Peyer's patch (tissue), 4 donors: ENCODE results near the gene ARHGAP20. TPM values are rescaled to one million over a fixed set of nuclear protein-coding genes. Genes with fewer than 3 reads are reported as not detected.

Source experiments
- DNase-seq, 3 donors: peaks; one replicate each; pipeline ENCODE4 v3.0.0-alpha.2; 2017 to 2019
- H3K27ac ChIP-seq, 4 donors: fragments of 200-600 bp; sonication (generic); one replicate each; pipeline ENCODE4 v1.5.1; 2016 to 2019
- H3K27me3 ChIP-seq, 2 donors: fragments of 200-600 bp; sonication (generic); one replicate each; pipeline ENCODE4 v1.5.1; 2019
- H3K36me3 ChIP-seq, 3 donors: fragments of 200-600 bp; sonication (generic); one replicate each; pipeline ENCODE4 v1.5.1; 2016 to 2019
- H3K4me1 ChIP-seq, 4 donors: fragments of 200-600 bp; sonication (generic); one replicate each; pipeline ENCODE4 v1.5.1; 2016 to 2019
- H3K4me3 ChIP-seq, 4 donors: fragments of 200-600 bp; sonication (generic); 1 replicate in 3 of 4; 2 replicates in 1 of 4; pipeline ENCODE4 v1.5.1; 2016 to 2019; ENCODE audit warnings: mild to moderate bottlenecking in 1 of 4
- H3K9me3 ChIP-seq, 4 donors: fragments of 200-600 bp; sonication (generic); one replicate each; pipeline ENCODE4 v1.5.1; 2016 to 2019; ENCODE audit warnings: mild to moderate bottlenecking in 1 of 4
- POLR2A ChIP-seq, 2 donors: fragments of 450-650 bp; IDR thresholded peaks; one replicate each; pipeline ENCODE4 v1.5.1; 2017; ENCODE audit warnings: antibody characterized with exemption in 2 of 2, mild to moderate bottlenecking in 2 of 2, moderate library complexity in 2 of 2
- total RNA-seq, 4 donors: library from RNA; depleted of rRNA; stranded (reverse); fragments of >200 nt; gene quantifications; one replicate each; pipeline ENCODE4 v1.1.0, GENCODE V29; 2016
- TF ChIP-seq, protein P1 (sequence below), 6 experiments: fragments of 450-650 bp in 4 of 6; fragments of 200-600 bp in 2 of 6; sonication (generic) in 1 of 6; IDR thresholded peaks; one replicate each; pipeline ENCODE4 v1.5.1; 2017 to 2019; ENCODE audit warnings: antibody characterized with exemption in 6 of 6, mild to moderate bottlenecking in 3 of 6, moderate library complexity in 1 of 6

ARHGAP20 gene
- total RNA-seq, 4 donors from 2014 or later: 1.8 to 9.9 (median 2.3) TPM

DNA sequence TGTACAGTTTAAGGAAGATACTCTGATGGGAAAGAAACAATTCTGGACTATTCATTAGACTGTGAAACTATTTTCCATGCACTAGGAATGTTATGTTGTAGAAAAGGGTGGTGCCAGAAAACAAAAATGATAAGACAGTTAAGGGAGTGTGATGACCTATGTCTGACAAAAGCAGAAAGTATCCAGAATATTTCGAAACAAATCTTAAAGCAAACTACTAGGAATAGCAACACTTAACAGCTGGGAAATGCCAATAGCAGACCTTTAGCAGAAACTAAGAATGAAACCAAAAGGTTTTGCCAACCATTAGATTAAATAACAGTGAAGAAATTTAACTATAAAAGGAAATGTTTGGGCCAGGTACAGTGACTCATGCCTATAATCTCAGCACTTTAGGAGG, 3.3 kb upstream of the ARHGAP20 start:
- Histone ChIP-seq H3K36me3 (no peaks in the 10 kb centered on the region), H3K9me3 (no peaks in the 10 kb centered on the region), H3K27ac (no peak overlapping the region), H3K4me1 (peaks cover 0 to 17% (median 0%) of the 10 kb centered on the region in 4 donors), H3K4me3 (no peak overlapping the region), H3K27me3 (peaks cover 0 to 9% of the 10 kb centered on the region in 2 donors)
- no peak for DNase-seq
- no peak for TF ChIP-seq POLR2A (IDR thresholded peaks at IDR 0.05)
- TF ChIP-seq, protein P1, sequence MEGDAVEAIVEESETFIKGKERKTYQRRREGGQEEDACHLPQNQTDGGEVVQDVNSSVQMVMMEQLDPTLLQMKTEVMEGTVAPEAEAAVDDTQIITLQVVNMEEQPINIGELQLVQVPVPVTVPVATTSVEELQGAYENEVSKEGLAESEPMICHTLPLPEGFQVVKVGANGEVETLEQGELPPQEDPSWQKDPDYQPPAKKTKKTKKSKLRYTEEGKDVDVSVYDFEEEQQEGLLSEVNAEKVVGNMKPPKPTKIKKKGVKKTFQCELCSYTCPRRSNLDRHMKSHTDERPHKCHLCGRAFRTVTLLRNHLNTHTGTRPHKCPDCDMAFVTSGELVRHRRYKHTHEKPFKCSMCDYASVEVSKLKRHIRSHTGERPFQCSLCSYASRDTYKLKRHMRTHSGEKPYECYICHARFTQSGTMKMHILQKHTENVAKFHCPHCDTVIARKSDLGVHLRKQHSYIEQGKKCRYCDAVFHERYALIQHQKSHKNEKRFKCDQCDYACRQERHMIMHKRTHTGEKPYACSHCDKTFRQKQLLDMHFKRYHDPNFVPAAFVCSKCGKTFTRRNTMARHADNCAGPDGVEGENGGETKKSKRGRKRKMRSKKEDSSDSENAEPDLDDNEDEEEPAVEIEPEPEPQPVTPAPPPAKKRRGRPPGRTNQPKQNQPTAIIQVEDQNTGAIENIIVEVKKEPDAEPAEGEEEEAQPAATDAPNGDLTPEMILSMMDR (IDR thresholded peaks at IDR 0.05): no peak

DNA sequence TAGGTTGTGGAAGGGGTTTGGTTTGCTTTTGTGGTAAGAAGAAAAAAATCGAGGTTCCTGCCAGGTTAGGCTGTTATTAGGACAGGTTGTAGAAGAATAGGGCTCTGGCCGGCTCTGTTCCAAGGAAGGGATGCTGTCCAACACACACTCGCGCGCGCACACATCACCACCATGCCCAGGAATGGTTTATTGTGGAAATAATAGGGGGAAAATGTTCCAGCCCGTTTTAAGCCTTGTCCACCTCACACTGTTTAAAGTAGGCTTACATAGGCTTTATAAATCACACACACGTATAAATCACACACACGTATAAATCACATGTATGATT, 1.2 kb upstream of the ARHGAP20 start:
- H3K4me3 ChIP-seq: peak overlapping the region in 3 of 4 donors; percentile 60 to 75 (median 60)
- DNase-seq: no peak
- H3K36me3 ChIP-seq: no peaks in the 10 kb centered on the region
- H3K4me1 ChIP-seq: peaks cover 0 to 17% (median 0%) of the 10 kb centered on the region in 4 donors
- H3K27ac ChIP-seq: peak overlapping the region in 3 of 4 donors; percentile 69 to 87 (median 78)
- no peaks in the 10 kb centered on the region for H3K9me3 ChIP-seq
- no peak for TF ChIP-seq POLR2A (IDR thresholded peaks at IDR 0.05)
- TF ChIP-seq, protein P1 (IDR thresholded peaks at IDR 0.05): no peak
- H3K27me3 ChIP-seq: peaks cover 0 to 9% of the 10 kb centered on the region in 2 donors

DNA sequence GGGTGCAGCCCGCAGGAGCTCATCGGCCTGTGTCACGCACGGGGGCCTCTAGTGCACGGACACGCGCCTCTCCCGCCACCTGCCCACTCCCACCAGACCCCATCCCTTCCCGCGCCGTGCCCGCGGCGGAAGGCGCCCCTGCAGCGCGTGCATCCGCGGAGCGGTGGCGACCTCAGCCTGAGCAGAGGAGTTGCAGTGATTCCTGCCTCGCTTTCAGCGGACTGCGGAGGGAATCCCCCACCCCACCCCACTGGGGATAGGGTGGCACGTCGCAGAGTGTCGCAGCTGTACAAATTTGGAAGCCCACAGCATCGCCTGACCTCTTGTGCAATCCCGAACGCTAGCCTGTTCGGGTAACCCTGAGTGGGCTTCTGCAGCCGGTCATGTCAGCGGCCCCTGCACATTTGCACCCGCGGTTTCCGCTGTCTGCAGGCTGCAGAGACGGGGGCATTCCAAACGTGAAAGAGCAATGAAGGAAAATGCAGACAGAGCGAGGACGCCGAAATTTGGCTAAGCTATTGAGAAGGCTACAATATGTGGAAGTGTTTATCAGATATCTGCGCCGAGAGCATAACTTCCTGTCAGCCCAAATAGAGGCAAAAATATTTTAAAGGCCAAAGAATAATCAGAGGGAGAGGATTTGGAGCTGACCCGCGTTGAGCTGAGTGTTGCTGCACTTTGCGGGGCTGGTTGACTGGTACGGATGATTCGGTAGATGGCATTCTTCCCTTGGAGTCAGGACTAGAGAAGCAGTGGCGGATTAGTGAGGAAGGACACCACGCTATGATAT, 617 bp upstream of the ARHGAP20 start:
- Histone ChIP-seq H3K36me3 (no peaks in the 10 kb centered on the region), H3K27ac (peak overlapping the region; percentile 13 to 87 (median 74)), H3K4me1 (peaks cover 0 to 17% (median 0%) of the 10 kb centered on the region in 4 donors), H3K9me3 (no peaks in the 10 kb centered on the region), H3K27me3 (peaks cover 0 to 9% of the 10 kb centered on the region in 2 donors), H3K4me3 (peak overlapping the region; percentile 60 to 75 (median 61))
- DNase-seq: peak in 2 of 3 donors; percentile 18 to 48
- TF ChIP-seq, protein P1 (IDR thresholded peaks at IDR 0.05): no peak
- no peak for TF ChIP-seq POLR2A (IDR thresholded peaks at IDR 0.05)

DNA sequence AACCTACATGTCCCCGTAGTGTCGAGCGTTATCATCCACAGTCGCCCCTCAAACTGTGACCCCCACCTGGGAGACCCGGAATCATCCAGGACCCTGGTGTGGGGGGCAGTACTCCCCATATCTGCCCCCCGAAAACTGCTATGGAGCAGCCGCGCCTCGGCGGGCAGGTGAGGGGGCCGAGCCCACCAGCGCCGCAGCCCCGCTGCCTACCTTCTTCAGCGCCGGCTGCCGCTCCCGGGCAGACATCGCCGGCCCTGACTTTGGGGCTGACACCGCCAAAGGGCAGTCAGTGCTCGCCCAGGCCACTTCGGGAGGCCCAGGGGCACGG, 825 bp downstream of the ARHGAP20 start:
- Histone ChIP-seq H3K27ac (peak overlapping the region; percentile 69 to 87 (median 74)), H3K36me3 (no peaks in the 10 kb centered on the region), H3K4me1 (peaks cover 0 to 17% (median 0%) of the 10 kb centered on the region in 4 donors), H3K9me3 (no peaks in the 10 kb centered on the region), H3K4me3 (peak overlapping the region; percentile 60 to 75 (median 61)), H3K27me3 (peaks cover 0 to 9% of the 10 kb centered on the region in 2 donors)
- no peak for TF ChIP-seq POLR2A (IDR thresholded peaks at IDR 0.05)
- TF ChIP-seq, protein P1 (IDR thresholded peaks at IDR 0.05): no peak
- no peak for DNase-seq

DNA sequence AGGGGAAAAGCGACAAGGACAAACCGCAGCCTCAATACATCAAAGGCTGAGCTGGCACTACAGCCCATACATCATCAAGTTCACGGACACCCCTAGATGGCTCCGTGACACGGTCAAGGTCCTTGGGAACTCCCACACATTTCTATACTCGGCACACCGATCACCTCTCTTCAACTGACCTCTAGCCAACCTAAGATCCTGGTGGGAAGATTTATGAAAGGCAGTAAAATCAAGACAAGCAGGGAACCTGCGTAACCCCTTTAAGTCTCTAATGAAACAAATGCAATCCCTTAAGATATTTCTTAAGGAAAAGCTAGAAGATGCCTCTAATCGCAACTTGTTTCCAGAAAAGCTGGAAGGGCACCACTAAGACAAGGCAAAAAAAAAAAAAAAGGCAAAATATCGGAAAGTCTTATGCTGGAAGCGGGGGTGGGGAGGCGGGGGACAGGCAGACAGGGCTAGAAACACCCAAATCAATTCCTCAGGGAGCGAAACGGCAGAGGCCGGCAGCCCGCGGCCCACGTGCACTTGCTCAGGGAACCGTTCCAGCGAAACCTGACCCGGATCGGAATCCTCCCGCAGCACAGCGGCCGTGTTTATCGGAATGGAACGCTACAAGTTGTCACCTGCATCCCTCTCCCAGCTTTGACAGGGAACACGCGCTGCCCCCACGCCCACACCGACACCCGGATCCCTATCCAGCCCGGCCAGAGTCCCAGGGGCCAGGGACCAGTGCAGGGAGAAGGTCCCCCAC, 1.4 kb downstream of the ARHGAP20 start:
- peaks cover 0 to 17% (median 0%) of the 10 kb centered on the region in 4 donors for H3K4me1 ChIP-seq

More for the DNA sequence above, 1.4 kb downstream of the ARHGAP20 start:
- Histone ChIP-seq H3K27ac (peak overlapping the region; percentile 69 to 87 (median 74)), H3K9me3 (no peaks in the 10 kb centered on the region), H3K36me3 (no peaks in the 10 kb centered on the region), H3K4me3 (peak overlapping the region; percentile 60 to 75 (median 61)), H3K27me3 (peaks cover 0 to 9% of the 10 kb centered on the region in 2 donors)
- peak; percentile 16 to 58 (median 55) for DNase-seq
- TF ChIP-seq, protein P1 (IDR thresholded peaks at IDR 0.05): no peak
- TF ChIP-seq POLR2A (IDR thresholded peaks at IDR 0.05): no peak
